ENCODE results near the gene MPC2. TPM values are rescaled to one million over a fixed set of nuclear protein-coding genes. Genes with fewer than 3 reads are reported as not detected.

MPC2 gene
- 100 to 1,000 TPM; 162 to 164 TPM for total RNA-seq
- long read RNA-seq, transcript MPC2-202 (5 exons, 2,177 nt): major isoform, 116 of 120 reads
- long read RNA-seq, partial matches to known transcripts: 2 of 120 reads
- long read RNA-seq, other reads (novel, unspliced or antisense): 2 of 120 reads

DNA sequence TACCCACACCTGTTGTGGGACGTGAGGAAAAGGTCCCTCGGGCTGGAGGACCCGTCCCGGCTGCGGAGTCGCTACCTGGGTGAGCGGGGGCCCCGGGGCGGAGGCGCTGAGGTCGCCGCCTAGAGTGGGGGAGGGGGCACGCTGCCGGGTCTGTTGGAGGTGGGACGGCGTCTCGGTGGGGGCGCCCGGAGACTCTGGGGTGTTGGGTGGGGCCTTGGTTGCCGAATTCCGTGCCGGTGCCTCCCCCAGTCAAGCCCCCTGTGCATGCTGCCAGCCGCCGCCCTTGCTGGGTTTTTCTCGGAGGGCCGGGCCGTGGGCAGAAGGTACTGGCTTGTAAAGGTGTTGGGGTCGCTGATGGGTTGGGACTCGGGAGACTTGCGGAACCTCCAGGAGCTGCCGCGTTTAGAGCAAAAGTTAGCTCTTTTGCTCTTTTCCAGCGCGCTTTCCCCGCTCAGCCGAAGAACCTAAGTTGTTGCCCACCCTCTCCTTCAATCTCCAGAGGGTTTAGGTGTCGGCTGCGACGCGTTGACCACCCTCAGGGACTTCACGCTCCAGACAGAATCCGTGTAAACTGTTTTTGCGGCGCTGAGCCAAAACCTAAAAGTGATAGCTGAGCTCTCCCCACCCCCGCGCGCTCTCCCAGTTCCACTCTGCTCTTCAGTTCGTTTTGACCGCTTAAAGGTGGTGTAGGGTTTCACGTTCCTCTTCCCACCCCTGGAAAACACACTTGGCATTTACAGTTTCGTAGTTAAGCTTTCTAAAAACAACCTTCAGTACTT is at the start of gene MPC2:
TSS of gene MPC2 (minus strand) at position 143 of the 779 bp plus-strand sequence. CDS start 1,231 bp downstream, outside the sequence.
- intact Hi-C loops (cut with DNase I, micrococcal nuclease): loop anchor here in 1 of 2 donors (10.0 kb wide), 1 partner anchor 222 kb away; no protein-coding TSS in a partner anchor
- ATAC-seq (peak; percentile 19), DNase-seq (peak; percentile 72 to 83)

- DNase-seq (no peak), ATAC-seq (no peak)
- intact Hi-C loops (cut with DNase I, micrococcal nuclease): no loop called here
Observed at GRCh38 chr1:167984886-167985489, 48.1 kb upstream of the MPC2 start.

DNA sequence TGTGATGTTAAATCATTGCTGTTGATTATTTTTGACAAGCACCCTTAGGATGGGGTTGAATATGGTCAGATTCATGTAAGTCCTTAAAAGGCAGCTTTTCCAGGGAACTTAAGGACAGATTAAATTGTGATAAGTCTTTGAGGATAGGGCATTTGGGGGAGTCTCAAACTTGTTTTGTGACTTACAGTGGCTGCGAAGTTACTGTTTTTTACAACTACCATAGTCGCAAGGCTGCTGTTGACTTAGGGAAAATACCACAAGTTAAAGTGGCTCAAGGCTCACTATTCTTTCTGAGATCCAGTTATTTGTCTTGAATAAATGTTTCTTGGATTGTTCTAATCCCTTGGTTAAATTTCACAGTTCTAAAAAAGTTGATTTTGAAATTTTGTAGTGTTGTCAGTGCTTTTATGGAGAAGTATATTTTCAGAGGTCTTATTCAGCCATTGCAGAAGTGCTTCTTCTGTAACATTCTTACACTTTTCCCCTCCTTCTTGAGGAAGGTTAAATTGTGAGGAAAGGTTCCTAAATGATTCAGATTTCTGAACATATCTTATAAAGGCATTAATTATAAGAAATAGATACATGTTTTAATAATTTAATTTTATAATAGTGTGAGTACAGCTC is 47.0 kb upstream of the MPC2 start:
- ATAC-seq: no peak
- no peak for DNase-seq
- intact Hi-C loops (cut with DNase I, micrococcal nuclease): no loop called here

DNA sequence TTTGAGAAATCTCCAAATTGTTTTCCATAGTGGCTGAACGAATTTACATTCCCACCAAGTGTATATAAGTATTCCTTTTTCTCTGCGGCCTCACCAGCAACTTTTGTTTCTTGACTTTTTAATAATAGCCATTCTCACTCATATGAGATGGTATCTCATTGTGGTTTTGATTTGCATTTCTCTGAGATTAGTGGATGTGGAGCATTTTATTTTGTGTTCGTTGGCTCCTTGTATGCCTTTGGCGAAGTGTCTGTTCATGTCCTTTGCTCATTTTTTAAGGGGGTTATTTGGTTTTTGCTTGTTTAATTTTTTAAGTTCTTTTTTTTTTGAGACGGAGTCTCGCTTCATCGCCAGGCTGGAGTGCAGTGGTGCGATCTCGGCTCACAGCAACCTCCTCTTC is 45.1 kb upstream of the MPC2 start:
- no peak for ATAC-seq

DNA sequence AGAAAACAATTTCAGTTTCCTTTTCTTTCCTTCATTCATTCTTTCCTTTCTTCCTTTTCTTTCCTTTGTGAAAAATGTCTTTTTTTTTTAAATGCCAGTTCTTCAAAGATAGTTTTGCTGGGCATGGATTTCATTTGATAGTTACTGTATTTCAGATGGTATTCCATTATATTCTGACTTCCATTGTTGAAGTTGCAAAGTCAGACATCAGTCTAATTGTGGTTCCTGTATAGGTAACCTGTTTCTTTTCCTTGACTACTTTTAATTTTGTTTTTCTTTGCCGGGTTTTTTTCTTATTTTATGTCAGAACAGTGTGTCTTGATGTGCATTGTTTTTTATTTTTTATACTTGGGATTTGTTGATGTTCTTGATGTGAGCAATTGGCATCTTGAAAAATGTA is 40.4 kb upstream of the MPC2 start:
- ATAC-seq (no peak), DNase-seq (no peak)
- intact Hi-C loops (cut with DNase I, micrococcal nuclease): no loop called here

More for the DNA sequence above, 45.1 kb upstream of the MPC2 start:
- no peak for DNase-seq
- intact Hi-C loops (cut with DNase I, micrococcal nuclease): no loop called here

DNA sequence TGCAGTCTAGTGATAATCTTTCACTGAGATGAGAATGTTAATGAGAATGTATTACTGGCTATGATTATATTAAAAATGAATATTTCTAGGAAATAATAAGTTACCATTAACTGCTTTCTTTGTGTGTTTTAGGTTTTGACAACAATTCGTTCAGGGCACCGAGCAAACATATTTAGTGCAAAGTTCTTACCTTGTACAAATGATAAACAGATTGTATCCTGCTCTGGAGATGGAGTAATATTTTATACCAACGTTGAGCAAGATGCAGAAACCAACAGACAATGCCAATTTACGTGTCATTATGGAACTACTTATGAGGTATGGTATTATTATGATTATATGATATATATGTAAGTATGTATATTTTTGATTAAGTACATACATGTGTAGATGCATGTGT is 37.8 kb upstream of the MPC2 start:
- intact Hi-C loops (cut with DNase I, micrococcal nuclease): no loop called here

DNA sequence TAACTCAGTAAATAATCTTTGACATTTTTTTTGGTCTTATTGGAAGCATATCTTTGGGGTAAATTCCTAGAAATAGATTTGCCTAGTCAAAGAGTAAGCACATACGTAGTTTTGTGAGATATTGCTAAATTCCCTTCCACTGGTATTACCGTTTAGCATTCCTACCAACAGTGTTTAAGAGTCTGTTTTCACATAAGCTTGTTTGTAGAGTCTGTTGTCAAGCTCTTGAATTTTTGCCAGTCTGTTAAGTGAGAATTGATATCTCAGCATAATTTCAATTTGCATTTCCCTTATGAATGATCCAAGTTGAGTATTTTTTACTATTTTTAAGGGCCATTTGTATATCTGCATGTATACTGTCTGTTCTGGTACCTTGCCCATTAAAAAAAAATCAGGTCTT is 37.0 kb upstream of the MPC2 start:
- intact Hi-C loops (cut with DNase I, micrococcal nuclease): no loop called here
- ATAC-seq: no peak
- DNase-seq: no peak

More for the DNA sequence above, 37.8 kb upstream of the MPC2 start:
- DNase-seq: no peak
- ATAC-seq: no peak

DNA sequence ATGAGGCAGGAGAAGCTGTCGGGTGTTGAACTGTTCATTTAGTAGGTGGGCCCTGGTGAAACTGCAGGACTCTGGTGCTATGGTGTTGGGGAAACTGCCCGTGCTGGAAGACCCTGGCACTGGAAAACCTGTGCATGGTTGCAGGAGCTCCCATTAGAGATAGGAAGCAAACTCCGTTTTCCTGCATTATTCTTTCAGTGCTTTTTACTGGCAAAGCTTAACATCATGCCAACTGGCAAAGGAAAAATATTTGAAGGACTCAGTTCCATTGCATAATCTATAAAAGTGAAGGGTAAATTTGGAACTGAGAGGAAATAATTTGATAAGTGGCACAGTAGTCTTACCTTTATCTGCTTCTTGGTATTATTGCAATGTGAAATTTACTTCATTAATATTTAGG is 31.7 kb upstream of the MPC2 start:
- ATAC-seq (no peak), DNase-seq (no peak)
- intact Hi-C loops (cut with DNase I, micrococcal nuclease): no loop called here

DNA sequence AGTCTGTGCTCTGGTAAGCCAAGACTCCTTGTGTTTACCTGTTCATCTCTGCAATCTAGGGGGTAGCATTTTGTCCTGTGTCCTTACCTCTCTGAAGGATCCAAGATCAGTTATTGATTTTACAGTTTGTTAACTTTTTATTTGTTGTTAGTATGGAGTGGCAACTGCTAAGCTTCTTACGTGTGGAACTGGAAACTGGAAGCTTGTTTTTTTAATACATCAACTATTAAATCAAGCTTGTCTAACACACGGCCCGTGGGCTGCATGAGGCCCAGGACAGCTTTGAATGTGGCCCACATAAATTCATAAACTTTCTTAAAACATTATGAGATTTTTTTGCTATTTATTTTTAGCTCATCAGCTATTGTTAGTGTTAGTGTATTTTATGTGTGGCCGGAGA is 29.2 kb upstream of the MPC2 start:
- DNase-seq: no peak
- intact Hi-C loops (cut with DNase I, micrococcal nuclease): no loop called here
- no peak for ATAC-seq

GRCh38 chr1:167964646-167965045 is 27.8 kb upstream of the MPC2 start:
- no peak for DNase-seq
- intact Hi-C loops (cut with DNase I, micrococcal nuclease): no loop called here
- ATAC-seq: no peak

GRCh38 chr1:167957710-167958109 is 20.8 kb upstream of the MPC2 start:
- no peak for ATAC-seq
- intact Hi-C loops (cut with DNase I, micrococcal nuclease): no loop called here
- no peak for DNase-seq

- ATAC-seq (no peak), DNase-seq (no peak)
- intact Hi-C loops (cut with DNase I, micrococcal nuclease): no loop called here
Observed at GRCh38 chr1:167955915-167956314, 19.0 kb upstream of the MPC2 start.

DNA sequence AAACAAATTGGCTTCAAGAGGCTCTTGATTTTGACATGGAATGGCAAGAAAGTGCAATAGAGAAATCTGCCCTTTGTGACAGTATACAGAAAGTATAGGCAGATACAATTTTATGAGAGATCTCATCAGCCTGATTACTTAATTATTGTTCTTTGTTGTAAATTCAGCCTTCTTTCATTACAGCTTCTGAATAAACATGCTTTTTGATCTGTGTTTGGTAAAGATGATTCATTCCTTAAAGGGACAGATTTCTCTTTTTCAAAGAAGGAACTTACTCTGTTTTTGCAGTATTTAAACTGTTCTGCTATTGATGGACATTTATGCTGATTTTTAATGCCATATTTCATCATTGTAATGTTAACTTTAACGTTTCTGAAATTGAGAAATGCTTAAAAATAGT is 13.7 kb upstream of the MPC2 start:
- no peak for DNase-seq
- peak; percentile 50 for ATAC-seq
- intact Hi-C loops (cut with DNase I, micrococcal nuclease): no loop called here

DNA sequence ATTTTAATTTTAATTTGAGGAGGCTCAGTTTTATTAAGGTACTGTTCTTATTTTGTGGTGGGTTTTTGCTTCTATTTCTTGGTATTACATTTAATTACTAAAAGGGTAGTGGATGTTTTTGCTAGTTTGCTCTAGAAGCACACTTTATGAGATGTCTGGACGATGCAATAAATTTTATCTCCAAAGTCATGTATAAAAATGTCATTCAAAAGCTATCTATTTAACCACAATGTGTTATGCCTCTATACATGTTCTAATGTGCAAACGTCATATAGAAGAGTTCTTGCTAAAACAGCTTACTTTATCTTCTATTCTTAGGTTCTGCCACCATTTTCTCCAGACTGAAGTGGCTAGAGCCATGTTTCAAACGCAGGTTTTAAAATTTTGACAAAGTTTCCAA is 12.9 kb upstream of the MPC2 start:
- no peak for ATAC-seq
- intact Hi-C loops (cut with DNase I, micrococcal nuclease): no loop called here

GRCh38 chr1:167947733-167948132 is 10.9 kb upstream of the MPC2 start:
- ATAC-seq: peak; percentile 49

More for the DNA sequence above, 12.9 kb upstream of the MPC2 start:
- no peak for DNase-seq

DNA sequence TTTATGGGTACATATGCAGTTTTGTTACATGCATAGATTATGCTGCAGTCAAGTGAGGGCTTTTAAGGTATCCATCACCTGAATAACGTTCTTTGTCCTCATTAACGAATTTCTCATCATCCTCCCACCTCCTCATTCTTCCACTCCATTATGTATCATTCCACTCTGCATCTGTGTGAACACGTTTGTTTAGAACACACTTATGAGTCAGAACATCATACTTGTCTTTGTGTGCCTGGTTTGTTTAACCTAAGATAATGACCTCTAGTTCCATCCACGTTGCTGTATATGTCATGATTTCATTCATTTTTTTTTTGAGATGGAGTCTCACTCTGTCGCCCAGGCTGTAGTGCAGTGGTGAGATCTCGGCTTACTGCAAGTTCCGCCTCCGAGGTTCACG is 6.7 kb upstream of the MPC2 start:
- ATAC-seq (no peak), DNase-seq (no peak)
- intact Hi-C loops (cut with DNase I, micrococcal nuclease): no loop called here

More at GRCh38 chr1:167947733-167948132, 10.9 kb upstream of the MPC2 start:
- intact Hi-C loops (cut with DNase I, micrococcal nuclease): no loop called here
- DNase-seq: no peak

DNA sequence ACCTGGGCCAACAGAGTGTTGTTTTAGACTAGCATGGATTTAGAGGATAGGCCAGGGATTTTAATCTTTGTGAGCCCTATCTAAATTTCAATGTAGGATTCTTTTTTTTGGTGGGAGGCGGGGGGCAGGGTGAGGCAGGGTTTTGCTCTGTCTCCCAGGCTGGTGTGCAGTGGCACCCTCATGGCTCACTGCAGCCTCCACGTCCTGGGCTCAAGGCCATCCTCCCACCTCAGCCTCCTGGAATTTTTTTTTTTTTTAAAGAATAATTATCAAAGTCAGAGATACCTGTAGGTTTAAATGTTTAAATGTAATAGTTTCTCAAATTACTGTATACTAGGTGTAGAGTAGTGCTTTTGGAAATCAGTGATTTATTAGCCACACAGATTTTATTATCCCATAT is 3.4 kb upstream of the MPC2 start:
- no peak for DNase-seq
- intact Hi-C loops (cut with DNase I, micrococcal nuclease): no loop called here
- no peak for ATAC-seq

DNA sequence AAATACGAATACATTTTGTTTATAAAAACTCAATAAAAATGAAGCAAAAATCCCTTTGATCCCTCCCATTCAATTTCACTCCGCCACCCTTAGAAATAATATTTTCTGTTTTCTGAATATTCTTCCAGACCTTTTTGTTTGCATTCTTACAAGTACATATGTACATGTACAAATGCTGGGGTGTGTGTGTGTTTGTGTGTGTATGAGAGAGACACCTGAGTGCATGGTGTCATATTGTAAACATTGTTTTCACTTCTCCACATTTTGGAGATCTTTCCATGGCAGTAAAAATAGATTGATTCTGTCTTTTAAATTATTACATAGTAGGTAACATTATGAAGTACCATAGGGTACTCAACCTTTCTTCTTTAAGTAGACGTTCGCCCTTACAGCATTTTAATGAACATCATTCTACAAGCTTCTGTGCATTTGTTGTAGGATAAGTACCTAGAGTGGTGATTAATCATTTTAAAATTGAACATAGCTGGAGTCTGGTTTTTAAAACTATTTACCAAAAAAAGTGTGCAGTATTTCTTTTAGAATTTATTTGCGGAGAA is 1.3 kb upstream of the MPC2 start:
- ATAC-seq (no peak), DNase-seq (no peak)
- intact Hi-C loops (cut with DNase I, micrococcal nuclease): loop anchor here in 1 of 2 donors (10.0 kb wide), 1 partner anchor 223 kb away; no protein-coding TSS in a partner anchor

GRCh38 chr1:167937709-167938010 is 788 bp upstream of the MPC2 start:
- no peak for ATAC-seq
- intact Hi-C loops (cut with DNase I, micrococcal nuclease): loop anchor here in 1 of 2 donors (10.0 kb wide), 1 partner anchor 223 kb away; no protein-coding TSS in a partner anchor
- DNase-seq: no peak

Measured in left colon (tissue), 2 donors.